K562 (cell line): ENCODE data around the gene CLCN6. TPM values are rescaled to one million over a fixed set of nuclear protein-coding genes. Genes with fewer than 3 reads are reported as not detected.

Source experiments
- ATAC-seq: fragments of 200-7000 bp; cut with Tn5 transposase; 3 replicates; pipeline ENCODE4 v1.9.1; 2020; ENCODE audit warnings: moderate library complexity
- BruUV-seq: library from RNA; stranded (reverse); fragments of 400-500 nt; replicated peaks from 2 replicates; lab custom pipeline; 2021; lab: Mats Ljungman, UMichigan
- CTCF ChIA-PET: fragments of 300-600 bp; formaldehyde crosslinking; extraction: SDS; loops from one replicate; lab custom pipeline; 2021; ENCODE audit warnings: low intra/inter-chr PET ratio; lab: Yijun Ruan, JAX
- POLR2A ChIA-PET: fragments of 300-600, 350-650 bp; sonication (Branson Sonifier 250); formaldehyde crosslinking; extraction: SDS; loops from one replicate; lab custom pipeline; 2021; ENCODE audit warnings: antibody characterized with exemption, inconsistent platforms; lab: Yijun Ruan, JAX
- DNase-seq, 4 experiments: peaks; one replicate each; pipeline versions ENCODE4 v3.0.0 to v3.0.0-alpha.2; 2011 to 2018; ENCODE audit warnings: low spot score in 3 of 4, mixed read lengths in 3 of 4; ENCODE audit errors: extremely low read depth in 1 of 4
- FAIRE-seq: peaks from 2 replicates; lab custom pipeline; 2011; peaks lifted over from hg19 to GRCh38; lab: Jason Lieb, UNC
- H2AFZ ChIP-seq: 2 replicates; pipeline ENCODE4 v1.6.0; 2011; ENCODE audit warnings: low read depth, low read length, control low read depth, inconsistent platforms
- H3K27ac ChIP-seq: fragments of 200-600 bp; 3 replicates; pipeline ENCODE4 v1.8.0; 2011; ENCODE audit warnings: low read depth, mild to moderate bottlenecking, control low read depth, inconsistent platforms, low read length, moderate library complexity, mixed read lengths; ENCODE audit errors: extremely low read depth
- H3K27me3 ChIP-seq, 2 experiments: fragments of 300-600 bp in 1 of 2; 2 replicates in 1 of 2; 3 replicates in 1 of 2; pipeline versions ENCODE4 v1.6.0 to v1.8.0; 2011; ENCODE audit warnings: inconsistent platforms in 2 of 2, low read length in 2 of 2, mild to moderate bottlenecking in 1 of 2, mixed read lengths in 1 of 2, moderate library complexity in 1 of 2; ENCODE audit not compliant: control insufficient read depth in 2 of 2, insufficient read depth in 2 of 2
- H3K36me3 ChIP-seq: fragments of 300-600 bp; 3 replicates; pipeline ENCODE4 v1.8.0; 2011; ENCODE audit warnings: mild to moderate bottlenecking, low read length, inconsistent platforms; ENCODE audit not compliant: control insufficient read depth, insufficient read depth
- H3K4me1 ChIP-seq, 2 experiments: fragments of 200-600 bp in 1 of 2; replicated peaks in 1 of 2; 2 replicates in 1 of 2; 3 replicates in 1 of 2; pipeline versions ENCODE4 v1.5.1 to v1.8.0; 2011; ENCODE audit warnings: inconsistent platforms in 2 of 2, low read length in 2 of 2, mild to moderate bottlenecking in 1 of 2, mixed read lengths in 1 of 2, moderate library complexity in 1 of 2; ENCODE audit not compliant: control insufficient read depth in 2 of 2, insufficient read depth in 2 of 2
- H3K4me2 ChIP-seq: 2 replicates; pipeline ENCODE4 v1.6.1; 2011; ENCODE audit warnings: low read length, control low read depth, inconsistent platforms, mixed read lengths; ENCODE audit not compliant: insufficient read depth
- H3K4me3 ChIP-seq: fragments of 200-600 bp; sonication (generic), shearing (Covaris generic); 2 replicates; pipeline ENCODE4 v1.5.1; 2016; ENCODE audit warnings: control low read depth, inconsistent platforms
- H3K79me2 ChIP-seq: fragments of 200-600 bp; 3 replicates; pipeline ENCODE4 v1.8.0; 2011; ENCODE audit warnings: low read length, inconsistent platforms; ENCODE audit not compliant: control insufficient read depth, insufficient read depth
- H3K9ac ChIP-seq, 2 experiments: 2 replicates each; pipeline versions ENCODE4 v1.6.0 to v1.6.1; 2011; ENCODE audit warnings: low read depth in 2 of 2, low read length in 2 of 2, control low read depth in 1 of 2, inconsistent platforms in 1 of 2, mild to moderate bottlenecking in 1 of 2, mixed read lengths in 1 of 2; ENCODE audit not compliant: insufficient read depth in 1 of 2
- H3K9me1 ChIP-seq: one replicate; pipeline ENCODE4 v1.6.0; 2011; ENCODE audit warnings: inconsistent platforms, mild to moderate bottlenecking, low read length, moderate library complexity; ENCODE audit not compliant: control insufficient read depth, insufficient read depth
- H3K9me3 ChIP-seq: replicated peaks from 2 replicates; pipeline ENCODE4 v1.5.1; 2011; ENCODE audit warnings: low read depth, low read length, inconsistent platforms; ENCODE audit not compliant: control insufficient read depth, insufficient read depth
- H4K20me1 ChIP-seq: replicated peaks from 2 replicates; pipeline ENCODE4 v1.6.1; 2011; ENCODE audit warnings: low read length, inconsistent platforms, mixed read lengths; ENCODE audit not compliant: control insufficient read depth, insufficient read depth
- CEBPB ChIP-seq: fragments of 450-650 bp; IDR thresholded peaks from 2 replicates; pipeline ENCODE4 v1.6.1; 2016; ENCODE audit warnings: missing genetic modification characterization, missing compliant biosample characterization
- FOXA3 ChIP-seq, 2 experiments: fragments of 450-650 bp in 1 of 2; sonication (generic) in 1 of 2; formaldehyde crosslinking; IDR thresholded peaks in 1 of 2; conservative IDR thresholded peaks in 1 of 2; 2 replicates each; pipeline versions ENCODE4 v1.4.0 to v1.8.0; 2020 to 2022; ENCODE audit warnings: mild to moderate bottlenecking in 2 of 2, missing genetic modification reagents in 1 of 2
- FOXP4 ChIP-seq: sonication (generic); formaldehyde crosslinking; IDR thresholded peaks from 2 replicates; pipeline ENCODE4 v1.8.0; 2022; ENCODE audit warnings: mild to moderate bottlenecking, missing genetic modification reagents, borderline replicate concordance
- HNRNPH1 ChIP-seq: fragments of 200-400 bp; formaldehyde crosslinking; optimal IDR thresholded peaks from 2 replicates; pipeline ENCODE3; 2017; ENCODE audit warnings: low read depth, mild to moderate bottlenecking, low read length, moderate library complexity
- MAX ChIP-seq: sonication (generic); formaldehyde crosslinking; IDR thresholded peaks from 2 replicates; pipeline ENCODE4 v1.9.0; 2022; ENCODE audit warnings: mild to moderate bottlenecking, missing genetic modification reagents
- POLR2AphosphoS5 ChIP-seq: IDR thresholded peaks from 2 replicates; pipeline ENCODE4 v1.6.1; 2011; ENCODE audit warnings: mild to moderate bottlenecking, low read depth, low read length, moderate library complexity; ENCODE audit not compliant: control insufficient read depth, insufficient read depth
- POLR2B ChIP-seq: fragments of 450-650 bp; IDR thresholded peaks from 2 replicates; pipeline ENCODE4 v1.6.1; 2018; ENCODE audit warnings: low read depth; ENCODE audit not compliant: partially characterized antibody
- ZNF830 ChIP-seq: fragments of 250-450 bp; sonication (Bioruptor Pico); IDR thresholded peaks from 2 replicates; pipeline ENCODE4 v1.5.0; 2021; ENCODE audit warnings: mild to moderate bottlenecking
- WGBS: fragments of 100-300 bp; shearing (Covaris generic); methylation state at CpG from one replicate; pipeline ENCODE4 v1.1.6; 2016; ENCODE audit warnings: low coverage, mixed read lengths; ENCODE audit not compliant: insufficient coverage; ENCODE audit errors: missing lambda C conversion rate; 5-methylcytosine and 5-hydroxymethylcytosine counted together
- in situ Hi-C: fragments of 300-500 bp; cut with MboI; formaldehyde crosslinking; loops from 4 replicates; pipeline ENCODE4 v1.15.0; 2018; ENCODE audit warnings: inconsistent platforms, mixed read lengths
- intact Hi-C: fragments of 100-400 bp; cut with micrococcal nuclease; formaldehyde crosslinking; loops from 2 replicates; pipeline ENCODE4 v1.14.2; 2022
- polyA plus RNA-seq, 8 experiments: library from polyadenylated mRNA; depleted of rRNA in 4 of 8; stranded (reverse) in 5 of 8; unstranded in 3 of 8; fragments of >200 nt; fragmentation: Nextera tagmentation in 2 of 8; fragmentation: Illumina TruSeq in 1 of 8; extraction: Ambion mirVana in 2 of 8; extraction: Trizol in 1 of 8; gene quantifications; 2 replicates each; pipeline versions ENCODE4 v1.2.1 to v1.2.3, GENCODE V29; 2011 to 2014; ENCODE audit warnings: inconsistent platforms in 1 of 8, missing spikeins in 1 of 8
- total RNA-seq, 7 experiments: library from RNA; depleted of rRNA in 6 of 7; stranded (reverse); fragments of >200 nt in 6 of 7; fragmentation: Illumina TruSeq in 2 of 7; extraction: Trizol in 2 of 7; gene quantifications; 2 replicates each; pipeline versions ENCODE4 v1.2.1 to v1.2.3, GENCODE V29; 2011 to 2021; ENCODE audit warnings: low replicate concordance in 1 of 7
- TF ChIP-seq, protein P1 (sequence below): fragments of 450-650 bp; formaldehyde crosslinking; IDR thresholded peaks from 2 replicates; pipeline ENCODE4 v1.4.0; 2022; ENCODE audit warnings: mild to moderate bottlenecking, moderate library complexity
- TF ChIP-seq, protein P2 (sequence below): sonication (generic); formaldehyde crosslinking; IDR thresholded peaks from 2 replicates; pipeline ENCODE4 v1.8.0; 2022; ENCODE audit warnings: missing genetic modification reagents, mild to moderate bottlenecking, moderate library complexity, borderline replicate concordance
- TF ChIP-seq, protein P3 (sequence below): sonication (generic); formaldehyde crosslinking; IDR thresholded peaks from 2 replicates; pipeline ENCODE4 v1.8.1; 2023; ENCODE audit warnings: mild to moderate bottlenecking, missing genetic modification reagents

CLCN6 gene
- total and polyA plus RNA-seq, 9 of the 15 experiments (the other 6 are each of a cell fraction or from before 2014, with no cell fraction given) = 2.0 to 21.8 (median 13.6) TPM

GRCh38 chr1:11790880-11791715 lies 14.9 kb upstream of the CLCN6 start (continued):
- TF ChIP-seq, protein P1, sequence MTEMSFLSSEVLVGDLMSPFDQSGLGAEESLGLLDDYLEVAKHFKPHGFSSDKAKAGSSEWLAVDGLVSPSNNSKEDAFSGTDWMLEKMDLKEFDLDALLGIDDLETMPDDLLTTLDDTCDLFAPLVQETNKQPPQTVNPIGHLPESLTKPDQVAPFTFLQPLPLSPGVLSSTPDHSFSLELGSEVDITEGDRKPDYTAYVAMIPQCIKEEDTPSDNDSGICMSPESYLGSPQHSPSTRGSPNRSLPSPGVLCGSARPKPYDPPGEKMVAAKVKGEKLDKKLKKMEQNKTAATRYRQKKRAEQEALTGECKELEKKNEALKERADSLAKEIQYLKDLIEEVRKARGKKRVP (CRISPR knock-in tag) = peak; percentile 2; the same call in 1 of the 2 replicates
- TF ChIP-seq HNRNPH1 = no peak
- TF ChIP-seq ZNF830 (CRISPR knock-in tag) = no peak
- TF ChIP-seq FOXP4 (CRISPR knock-in tag) = 0 out of 2 replicates have a peak, but pooled peaks have one; percentile 13
- TF ChIP-seq, all 486 proteins: peak for 104

- Histone ChIP-seq H3K79me2 (peaks cover 36% of the 10 kb centered on the region), H4K20me1 (no peaks in the 10 kb centered on the region), H3K4me1 (peaks cover 70 to 91% of the 10 kb centered on the region in 2 experiments), H3K27ac (peak overlapping the region; percentile 73), H3K27me3 (no peaks in the 10 kb centered on the region), H3K36me3 (peaks cover 93% of the 10 kb centered on the region), H3K9me3 (no peaks in the 10 kb centered on the region), H3K9ac (peak overlapping the region; percentile 39 to 85; a peak in 3 of 4 replicates), H3K4me2 (peak overlapping the region; percentile 17; the same call in 1 of the 2 replicates), H2AFZ (no peak overlapping the region), H3K9me1 (no peaks in the 10 kb centered on the region), H3K4me3 (no peak overlapping the region)
- CTCF ChIA-PET = no interaction called here
- POLR2A ChIA-PET = interaction anchor here (0.6 to 10.5 kb wide), 11 partner anchors 11 to 847 kb away, joined by 3 to 107 read pairs (median 3); partner anchors contain the start of genes CLCN6 and MTHFR
- no peak for ATAC-seq
- intact Hi-C loops = no loop called here
- no peak for FAIRE-seq
- BruUV-seq = no TSS peak
- WGBS = 86% methylated on average over 11 of the region's 11 CpGs
- in situ Hi-C loops = no loop called here
- DNase-seq = no peak
- peak; percentile 17 for TF ChIP-seq POLR2B
- TF ChIP-seq MAX = peak; percentile 33; the same call in 1 of the 2 replicates
- TF ChIP-seq CEBPB (tag) = peak; percentile 55; the same call in 1 of the 2 replicates
- TF ChIP-seq, protein P2, sequence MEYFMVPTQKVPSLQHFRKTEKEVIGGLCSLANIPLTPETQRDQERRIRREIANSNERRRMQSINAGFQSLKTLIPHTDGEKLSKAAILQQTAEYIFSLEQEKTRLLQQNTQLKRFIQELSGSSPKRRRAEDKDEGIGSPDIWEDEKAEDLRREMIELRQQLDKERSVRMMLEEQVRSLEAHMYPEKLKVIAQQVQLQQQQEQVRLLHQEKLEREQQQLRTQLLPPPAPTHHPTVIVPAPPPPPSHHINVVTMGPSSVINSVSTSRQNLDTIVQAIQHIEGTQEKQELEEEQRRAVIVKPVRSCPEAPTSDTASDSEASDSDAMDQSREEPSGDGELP (CRISPR knock-in tag) = 0 out of 2 replicates have a peak, but pooled peaks have one; percentile 3
- TF ChIP-seq, protein P3, sequence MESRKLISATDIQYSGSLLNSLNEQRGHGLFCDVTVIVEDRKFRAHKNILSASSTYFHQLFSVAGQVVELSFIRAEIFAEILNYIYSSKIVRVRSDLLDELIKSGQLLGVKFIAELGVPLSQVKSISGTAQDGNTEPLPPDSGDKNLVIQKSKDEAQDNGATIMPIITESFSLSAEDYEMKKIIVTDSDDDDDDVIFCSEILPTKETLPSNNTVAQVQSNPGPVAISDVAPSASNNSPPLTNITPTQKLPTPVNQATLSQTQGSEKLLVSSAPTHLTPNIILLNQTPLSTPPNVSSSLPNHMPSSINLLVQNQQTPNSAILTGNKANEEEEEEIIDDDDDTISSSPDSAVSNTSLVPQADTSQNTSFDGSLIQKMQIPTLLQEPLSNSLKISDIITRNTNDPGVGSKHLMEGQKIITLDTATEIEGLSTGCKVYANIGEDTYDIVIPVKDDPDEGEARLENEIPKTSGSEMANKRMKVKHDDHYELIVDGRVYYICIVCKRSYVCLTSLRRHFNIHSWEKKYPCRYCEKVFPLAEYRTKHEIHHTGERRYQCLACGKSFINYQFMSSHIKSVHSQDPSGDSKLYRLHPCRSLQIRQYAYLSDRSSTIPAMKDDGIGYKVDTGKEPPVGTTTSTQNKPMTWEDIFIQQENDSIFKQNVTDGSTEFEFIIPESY = peak; percentile 84; the same call in 1 of the 2 replicates
- TF ChIP-seq POLR2AphosphoS5 = 0 out of 2 replicates have a peak, but pooled peaks have one; percentile 6
- TF ChIP-seq FOXA3 (CRISPR knock-in tag; conservative IDR thresholded peaks at IDR 0.05 in 1 of 2, IDR thresholded peaks at IDR 0.05 in 1 of 2) = 0 out of 4 replicates have a peak, but pooled peaks of 1 of the 2 experiments have one; percentile 46
These were observed 13.9 kb upstream of the CLCN6 start for GRCh38 chr1:11792106-11792505.
